Neural progenitor cell (in vitro differentiated cells): ENCODE results near the gene TBX6. TPM values are rescaled to one million over a fixed set of nuclear protein-coding genes. Genes with fewer than 3 reads are reported as not detected.
A peak's percentile ranks its signal among the peaks of the same experiment; 100 is the strongest.

Experiments used
- DNase-seq: peaks from one replicate; pipeline ENCODE4 v3.0.0-alpha.2; 2016; ENCODE audit warnings: low spot score
- H2AFZ ChIP-seq: fragments of 200-600 bp; sonication (generic); replicated peaks from 2 replicates; pipeline ENCODE4 v1.6.1; 2016; ENCODE audit warnings: antibody characterized with exemption
- H3F3A ChIP-seq: fragments of 200-600 bp; sonication (generic); 2 replicates; pipeline ENCODE4 v1.6.1; 2016; ENCODE audit warnings: antibody characterized with exemption, low read depth
- H3K27ac ChIP-seq: fragments of 200-600 bp; sonication (generic); 2 replicates; pipeline ENCODE4 v1.5.1; 2016; ENCODE audit warnings: mild to moderate bottlenecking
- H3K27me3 ChIP-seq: fragments of 200-600 bp; sonication (generic); 2 replicates; pipeline ENCODE4 v1.6.1; 2016; ENCODE audit warnings: mild to moderate bottlenecking, moderate library complexity
- H3K36me3 ChIP-seq: fragments of 200-600 bp; sonication (generic); 2 replicates; pipeline ENCODE4 v1.5.1; 2016
- H3K4me1 ChIP-seq: fragments of 200-600 bp; sonication (generic); 2 replicates; pipeline ENCODE4 v1.6.1; 2016; ENCODE audit warnings: mixed run types
- H3K4me2 ChIP-seq: fragments of 200-600 bp; sonication (generic); 2 replicates; pipeline ENCODE4 v1.6.1; 2016
- H3K4me3 ChIP-seq: fragments of 200-600 bp; sonication (generic); 2 replicates; pipeline ENCODE4 v1.5.1; 2016
- H3K79me2 ChIP-seq: fragments of 200-600 bp; sonication (generic); 2 replicates; pipeline ENCODE4 v1.6.1; 2016; ENCODE audit warnings: low read depth
- H3K9ac ChIP-seq: fragments of 200-600 bp; sonication (generic); 2 replicates; pipeline ENCODE4 v1.6.1; 2016
- H3K9me3 ChIP-seq: fragments of 200-600 bp; sonication (generic); 2 replicates; pipeline ENCODE4 v1.5.1; 2016; ENCODE audit warnings: low read depth
- H4K20me1 ChIP-seq: fragments of 200-600 bp; sonication (generic); 2 replicates; pipeline ENCODE4 v1.6.1; 2016; ENCODE audit warnings: low read depth
- H3K27ac Mint-ChIP-seq: 3 replicates; pipeline ENCODE4 v1.8.0; 2021; ENCODE audit warnings: mixed read lengths
- H3K27me3 Mint-ChIP-seq: 2 replicates; pipeline ENCODE4 v1.8.0; 2022; ENCODE audit warnings: low read depth, mild to moderate bottlenecking, inconsistent platforms, moderate library complexity, mixed read lengths; ENCODE audit not compliant: insufficient read depth
- H3K36me3 Mint-ChIP-seq: 3 replicates; pipeline ENCODE4 v1.8.0; 2021; ENCODE audit warnings: mixed read lengths
- H3K4me1 Mint-ChIP-seq: 3 replicates; pipeline ENCODE4 v1.8.0; 2021; ENCODE audit warnings: mixed read lengths
- H3K4me3 Mint-ChIP-seq: 3 replicates; pipeline ENCODE4 v1.8.0; 2021; ENCODE audit warnings: mild to moderate bottlenecking, moderate library complexity, mixed read lengths
- H3K9me3 Mint-ChIP-seq: 3 replicates; pipeline ENCODE4 v1.8.0; 2020; ENCODE audit warnings: mixed read lengths
- EZH2 ChIP-seq: fragments of 200-600 bp; sonication (generic); IDR thresholded peaks from 2 replicates; pipeline ENCODE4 v1.6.1; 2017; ENCODE audit warnings: antibody characterized with exemption, mild to moderate bottlenecking, moderate library complexity
- EZH2phosphoT487 ChIP-seq: fragments of 200-600 bp; sonication (generic); IDR thresholded peaks from 2 replicates; pipeline ENCODE4 v1.6.1; 2017; ENCODE audit warnings: antibody characterized with exemption
- total RNA-seq: library from RNA; depleted of rRNA; stranded (reverse); fragments of >200 nt; gene quantifications from 2 replicates; pipeline ENCODE4 v1.2.3, GENCODE V29; 2015; ENCODE audit warnings: low replicate concordance
- TF ChIP-seq, protein P1 (sequence below): fragments of 200-600 bp; sonication (generic); IDR thresholded peaks from 2 replicates; pipeline ENCODE4 v1.5.1; 2017; ENCODE audit warnings: antibody characterized with exemption, mild to moderate bottlenecking

The TBX6 gene
- total RNA-seq, 1 donor from 2014 or later, result 0.39 TPM

DNA sequence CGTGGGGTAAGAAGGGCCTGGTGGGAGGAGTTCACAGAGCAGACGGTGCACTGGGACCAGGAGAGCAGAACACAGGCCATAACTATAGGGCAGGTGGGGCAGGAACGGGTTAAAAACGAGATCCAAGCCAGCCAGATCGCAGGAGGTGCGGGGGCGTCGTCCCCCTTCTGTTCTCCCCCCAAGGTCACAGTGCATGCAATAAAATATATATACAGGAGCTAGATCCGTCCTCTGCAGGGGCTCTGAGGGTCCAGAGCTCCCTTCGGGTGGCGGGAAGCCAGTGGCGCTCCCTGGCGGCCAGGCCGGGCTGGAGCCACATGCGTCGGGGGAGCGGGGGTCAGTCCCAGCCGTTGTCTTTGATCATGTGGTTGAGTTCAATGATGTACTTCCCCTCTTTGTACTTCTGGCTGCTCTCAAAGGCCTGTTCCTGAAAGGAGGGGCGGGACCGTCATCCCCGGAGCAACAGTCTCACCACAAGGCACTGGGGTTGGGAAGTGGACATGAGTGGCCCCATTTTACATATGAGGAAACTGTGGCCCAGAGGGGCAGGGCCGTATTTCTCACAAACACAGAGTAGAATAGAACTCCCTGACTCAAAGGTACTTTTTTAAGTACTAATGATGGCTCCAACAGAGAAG lies 768 bp upstream of the TBX6 start:
- Mint-ChIP-seq H3K4me1 (peaks cover 43% of the 10 kb centered on the region), H3K36me3 (peaks cover 12% of the 10 kb centered on the region), H3K27ac (peak overlapping the region; percentile 5), H3K9me3 (peaks cover 8% of the 10 kb centered on the region), H3K27me3 (peaks cover 2% of the 10 kb centered on the region), H3K4me3 (peak overlapping the region; percentile 86)
- peaks cover 46% of the 10 kb centered on the region for H3F3A ChIP-seq
- no peaks in the 10 kb centered on the region for H3K27me3 ChIP-seq
- H3K79me2 ChIP-seq, result peaks cover 7% of the 10 kb centered on the region
- H3K9ac ChIP-seq, result no peak overlapping the region
- no peaks in the 10 kb centered on the region for H3K9me3 ChIP-seq
- DNase-seq, result peak; percentile 83
- H4K20me1 ChIP-seq, result peaks cover 5% of the 10 kb centered on the region
- no peaks in the 10 kb centered on the region for H3K36me3 ChIP-seq
- H3K4me3 ChIP-seq, result peak overlapping the region; percentile 59
- H3K4me2 ChIP-seq, result peak overlapping the region; percentile 89
- H3K4me1 ChIP-seq, result peaks cover 10% of the 10 kb centered on the region
- no peak overlapping the region for H3K27ac ChIP-seq
- peak overlapping the region; percentile 74 for H2AFZ ChIP-seq
- TF ChIP-seq EZH2 (no peak), EZH2phosphoT487 (no peak)
- TF ChIP-seq, protein P1, sequence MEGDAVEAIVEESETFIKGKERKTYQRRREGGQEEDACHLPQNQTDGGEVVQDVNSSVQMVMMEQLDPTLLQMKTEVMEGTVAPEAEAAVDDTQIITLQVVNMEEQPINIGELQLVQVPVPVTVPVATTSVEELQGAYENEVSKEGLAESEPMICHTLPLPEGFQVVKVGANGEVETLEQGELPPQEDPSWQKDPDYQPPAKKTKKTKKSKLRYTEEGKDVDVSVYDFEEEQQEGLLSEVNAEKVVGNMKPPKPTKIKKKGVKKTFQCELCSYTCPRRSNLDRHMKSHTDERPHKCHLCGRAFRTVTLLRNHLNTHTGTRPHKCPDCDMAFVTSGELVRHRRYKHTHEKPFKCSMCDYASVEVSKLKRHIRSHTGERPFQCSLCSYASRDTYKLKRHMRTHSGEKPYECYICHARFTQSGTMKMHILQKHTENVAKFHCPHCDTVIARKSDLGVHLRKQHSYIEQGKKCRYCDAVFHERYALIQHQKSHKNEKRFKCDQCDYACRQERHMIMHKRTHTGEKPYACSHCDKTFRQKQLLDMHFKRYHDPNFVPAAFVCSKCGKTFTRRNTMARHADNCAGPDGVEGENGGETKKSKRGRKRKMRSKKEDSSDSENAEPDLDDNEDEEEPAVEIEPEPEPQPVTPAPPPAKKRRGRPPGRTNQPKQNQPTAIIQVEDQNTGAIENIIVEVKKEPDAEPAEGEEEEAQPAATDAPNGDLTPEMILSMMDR, result peak; percentile 71

DNA sequence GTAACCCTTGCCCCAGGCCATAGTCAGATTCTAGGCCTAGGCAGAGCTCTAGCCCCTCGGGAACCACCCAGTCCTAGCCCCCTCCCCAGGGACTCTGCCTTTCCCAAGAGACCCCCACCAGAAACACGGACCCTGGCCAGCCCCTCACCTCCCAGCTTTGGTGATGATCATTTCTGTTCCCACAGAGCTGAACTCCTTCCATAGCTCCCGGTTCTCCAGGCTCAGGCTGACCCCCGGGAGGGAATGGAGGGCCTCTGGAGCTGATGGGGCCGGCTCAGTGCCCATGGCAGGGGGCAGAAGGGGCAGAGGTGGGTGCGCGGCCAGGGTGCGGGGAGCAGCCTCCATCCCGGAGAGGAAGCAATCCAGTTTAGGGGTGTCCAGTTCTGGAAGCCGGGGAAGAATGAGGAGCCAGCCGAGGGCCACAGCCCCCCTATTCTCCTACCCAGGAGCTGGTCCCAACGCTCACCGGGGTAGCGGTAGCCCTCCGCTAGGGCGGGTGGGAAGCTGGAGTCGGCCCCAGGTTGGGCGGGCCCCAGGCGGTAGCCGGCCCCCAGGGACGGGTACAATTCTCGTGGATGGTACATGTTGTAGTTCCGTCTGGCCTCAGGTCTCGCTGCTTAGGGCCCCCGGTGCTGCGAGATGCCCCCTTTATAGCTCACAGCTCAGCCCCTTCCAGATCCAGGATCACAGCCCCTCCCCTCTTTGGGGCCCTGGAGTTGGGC lies 953 bp downstream of the TBX6 start:
- Histone ChIP-seq H3K36me3 (no peaks in the 10 kb centered on the region), H3K9me3 (no peaks in the 10 kb centered on the region), H3K4me1 (peaks cover 10% of the 10 kb centered on the region), H3K9ac (no peak overlapping the region), H2AFZ (peak overlapping the region; percentile 82), H3K27me3 (no peaks in the 10 kb centered on the region), H3K4me3 (peak overlapping the region; percentile 59), H3K4me2 (peak overlapping the region; percentile 89), H4K20me1 (peaks cover 2% of the 10 kb centered on the region), H3K79me2 (no peaks in the 10 kb centered on the region), H3K27ac (no peak overlapping the region), H3F3A (peaks cover 36% of the 10 kb centered on the region)
- no peak for DNase-seq
- peak overlapping the region; percentile 67 for H3K4me3 Mint-ChIP-seq
- H3K9me3 Mint-ChIP-seq, result no peaks in the 10 kb centered on the region
- peak overlapping the region; percentile 50 for H3K27ac Mint-ChIP-seq
- peaks cover 36% of the 10 kb centered on the region for H3K4me1 Mint-ChIP-seq
- H3K36me3 Mint-ChIP-seq, result peaks cover 6% of the 10 kb centered on the region
- H3K27me3 Mint-ChIP-seq, result peaks cover 2% of the 10 kb centered on the region
- TF ChIP-seq EZH2phosphoT487, result no peak
- TF ChIP-seq, protein P1, result no peak
- TF ChIP-seq EZH2, result no peak

DNA sequence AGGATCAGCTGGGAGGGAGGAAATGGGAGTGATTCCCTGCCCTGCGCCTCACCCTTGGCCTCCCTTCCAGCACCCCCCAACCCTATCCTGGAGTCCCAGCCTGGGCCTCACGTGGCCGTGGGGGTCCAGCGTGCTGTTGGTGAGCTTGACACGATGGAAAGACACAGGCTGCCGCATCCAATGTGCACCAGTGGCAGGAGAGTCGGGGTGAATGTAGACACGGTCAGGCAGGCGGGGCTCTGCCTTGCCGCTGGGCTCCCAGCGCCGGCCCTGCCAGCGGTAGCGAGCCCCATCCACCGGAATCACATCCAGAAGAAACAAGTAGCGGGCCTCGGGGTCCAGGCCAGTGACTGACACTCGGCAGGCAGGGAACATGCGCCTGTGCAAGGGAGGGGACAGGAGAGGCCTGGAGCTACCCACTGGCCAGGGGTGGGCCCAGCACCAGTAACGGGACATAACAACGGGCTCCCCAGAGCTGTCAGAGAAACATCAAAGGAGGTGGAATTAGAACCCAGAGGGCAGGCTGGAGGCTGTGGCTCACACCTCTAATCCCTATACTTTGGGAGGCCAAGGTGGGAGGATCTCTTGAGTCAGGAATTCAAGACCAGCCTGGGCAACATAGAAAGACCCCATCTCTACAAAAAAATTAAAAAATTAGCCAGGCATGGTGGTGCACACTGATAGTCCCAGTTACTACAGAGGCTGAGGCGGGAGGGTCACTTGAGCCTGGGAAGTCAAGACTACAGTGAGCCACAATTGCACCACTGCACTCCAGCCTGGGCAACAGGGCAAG lies 2.7 kb downstream of the TBX6 start:
- TF ChIP-seq EZH2 (no peak), EZH2phosphoT487 (no peak)
- TF ChIP-seq, protein P1, result no peak
- no peaks in the 10 kb centered on the region for H3K27me3 ChIP-seq
- no peak overlapping the region for H2AFZ ChIP-seq
- peaks cover 4% of the 10 kb centered on the region for H3K27me3 Mint-ChIP-seq
- H4K20me1 ChIP-seq, result no peaks in the 10 kb centered on the region
- H3K9ac ChIP-seq, result no peak overlapping the region
- no peak for DNase-seq
- H3K9me3 Mint-ChIP-seq, result no peaks in the 10 kb centered on the region
- H3K4me2 ChIP-seq, result no peak overlapping the region
- H3F3A ChIP-seq, result peaks cover 21% of the 10 kb centered on the region
- no peak overlapping the region for H3K4me3 Mint-ChIP-seq
- H3K27ac ChIP-seq, result no peak overlapping the region
- no peak overlapping the region for H3K4me3 ChIP-seq
- no peaks in the 10 kb centered on the region for H3K9me3 ChIP-seq
- no peaks in the 10 kb centered on the region for H3K36me3 ChIP-seq
- no peaks in the 10 kb centered on the region for H3K79me2 ChIP-seq
- H3K36me3 Mint-ChIP-seq, result peaks cover 2% of the 10 kb centered on the region
- H3K27ac Mint-ChIP-seq, result no peak overlapping the region
- H3K4me1 Mint-ChIP-seq, result peaks cover 23% of the 10 kb centered on the region
- H3K4me1 ChIP-seq, result peaks cover 6% of the 10 kb centered on the region
